Measurements from ENCODE around the gene NDUFB6.
A peak's percentile ranks its signal among the peaks of the same experiment; 100 is the strongest.
"Not testable (repeated sequence)": the region's sequence is repeated elsewhere in the genome, so short reads cannot be mapped to it uniquely, and the experiment has no call there.

Gene NDUFB6

GRCh38 chr9:32572900-32573523, at the start of gene NDUFB6:
Gene NDUFB6 (minus strand): TSS chr9:32573159. CDS start chr9:32573060, 99 bp downstream.
- DNase-seq, result peak; percentile 87

- DNase-seq, result no peak
Observed at GRCh38 chr9:32618261-32618660, 45.3 kb upstream of the NDUFB6 start.

GRCh38 chr9:32606811-32607210, 33.9 kb upstream of the NDUFB6 start:
- no peak for DNase-seq

- DNase-seq, result no peak
Observed at GRCh38 chr9:32603914-32604852, 31.2 kb upstream of the NDUFB6 start.

- DNase-seq, result not testable (repeated sequence)
Observed at GRCh38 chr9:32599021-32599420, 26.1 kb upstream of the NDUFB6 start.

- no peak for DNase-seq
Observed at GRCh38 chr9:32596936-32597335, 24.0 kb upstream of the NDUFB6 start.

- DNase-seq, result no peak
Observed at GRCh38 chr9:32596096-32596865, 23.3 kb upstream of the NDUFB6 start.

GRCh38 chr9:32590898-32591297, 17.9 kb upstream of the NDUFB6 start:
- DNase-seq, result no peak

GRCh38 chr9:32590476-32590875, 17.5 kb upstream of the NDUFB6 start:
- no peak for DNase-seq

GRCh38 chr9:32589083-32589723, 16.2 kb upstream of the NDUFB6 start:
- DNase-seq, result peak; percentile 11

GRCh38 chr9:32587901-32588300, 14.9 kb upstream of the NDUFB6 start:
- no peak for DNase-seq

GRCh38 chr9:32584784-32585183, 11.8 kb upstream of the NDUFB6 start:
- DNase-seq, result no peak

GRCh38 chr9:32581512-32582143, 8.7 kb upstream of the NDUFB6 start:
- DNase-seq, result peak; percentile 42

- no peak for DNase-seq
Observed at GRCh38 chr9:32580631-32581300, 7.8 kb upstream of the NDUFB6 start.

GRCh38 chr9:32579706-32580331, 6.9 kb upstream of the NDUFB6 start:
- peak; percentile 15 for DNase-seq

GRCh38 chr9:32578976-32579375, 6.0 kb upstream of the NDUFB6 start:
- no peak for DNase-seq

GRCh38 chr9:32577316-32577715, 4.4 kb upstream of the NDUFB6 start:
- DNase-seq, result no peak

GRCh38 chr9:32574858-32575257, 1.9 kb upstream of the NDUFB6 start:
- no peak for DNase-seq

- no peak for DNase-seq
Observed at GRCh38 chr9:32573821-32574220, 862 bp upstream of the NDUFB6 start.

- DNase-seq, result peak; percentile 47
Observed at GRCh38 chr9:32571969-32572899, 725 bp downstream of the NDUFB6 start.

Data from NCI-H2171 treated with DMSO at 0.1 percent for 48 hours (cell line).